Measurements from ENCODE around the gene GARIN5A.

Gene GARIN5A

GRCh38 chr19:50476224-50476906 lies at the start of gene GARIN5A, which contains the start of gene EMC10:
Gene GARIN5A, minus strand, starts transcription at chr19:50476848. Its CDS starts 460 bp downstream, at chr19:50476388.
Gene EMC10, plus strand, starts transcription at chr19:50476507. Its CDS starts 38 bp downstream, at chr19:50476545.
- DNase-seq = peak; percentile 41 to 65

GRCh38 chr19:50522881-50523280 lies 46.2 kb upstream of the GARIN5A start:
- no peak for DNase-seq

- no peak for DNase-seq
These were observed 44.3 kb upstream of the GARIN5A start for GRCh38 chr19:50520822-50521465.

- DNase-seq = no peak
These were observed 42.4 kb upstream of the GARIN5A start for GRCh38 chr19:50519006-50519575.

GRCh38 chr19:50518091-50519005 lies 41.7 kb upstream of the GARIN5A start:
- no peak for DNase-seq

- no peak for DNase-seq
These were observed 41.0 kb upstream of the GARIN5A start for GRCh38 chr19:50517704-50518075.

- no peak for DNase-seq
These were observed 40.5 kb upstream of the GARIN5A start for GRCh38 chr19:50516964-50517703.

GRCh38 chr19:50516456-50516855 lies 39.8 kb upstream of the GARIN5A start:
- no peak for DNase-seq

- DNase-seq = no peak
These were observed 38.5 kb upstream of the GARIN5A start for GRCh38 chr19:50515168-50515561.

GRCh38 chr19:50514346-50515167 lies 37.9 kb upstream of the GARIN5A start:
- no peak for DNase-seq

- DNase-seq = no peak
These were observed 37.2 kb upstream of the GARIN5A start, which contains the start of gene ASPDH for GRCh38 chr19:50513746-50514345. Gene ASPDH, minus strand, starts transcription at chr19:50513913. Its CDS starts 90 bp downstream, at chr19:50513823.

GRCh38 chr19:50512999-50513745 lies 36.5 kb upstream of the GARIN5A start:
- no peak for DNase-seq

- no peak for DNase-seq
These were observed 35.7 kb upstream of the GARIN5A start for GRCh38 chr19:50512112-50512998.

GRCh38 chr19:50511069-50511822 lies 34.6 kb upstream of the GARIN5A start, which contains the start of gene JOSD2:
Gene JOSD2, minus strand, starts transcription at chr19:50511191. Its CDS starts 760 bp downstream, at chr19:50510431.
- DNase-seq = peak; percentile 87 to 98

GRCh38 chr19:50510700-50511068 lies 34.0 kb upstream of the GARIN5A start:
- DNase-seq = peak in 1 of 2 donors; percentile 50

- no peak for DNase-seq
These were observed 33.5 kb upstream of the GARIN5A start for GRCh38 chr19:50510121-50510670.

GRCh38 chr19:50509366-50509765 lies 32.7 kb upstream of the GARIN5A start:
- DNase-seq = no peak

- no peak for DNase-seq
These were observed 32.2 kb upstream of the GARIN5A start for GRCh38 chr19:50508843-50509190.

Data from bone marrow (tissue), 2 donors.